AG04450 (cell line): Measurements from ENCODE around the gene SLC6A6. TPM values are rescaled to one million over a fixed set of nuclear protein-coding genes. Genes with fewer than 3 reads are reported as not detected.

Experiments
- CTCF ChIA-PET: fragments of 300-600, 350-600 bp; formaldehyde crosslinking; extraction: SDS; loops from one replicate; lab custom pipeline; 2022; ENCODE audit warnings: antibody characterized with exemption, inconsistent platforms; lab: Charles Lee
- POLR2A ChIA-PET: fragments of 350-600 bp; formaldehyde crosslinking; extraction: SDS; loops from one replicate; lab custom pipeline; 2021; ENCODE audit warnings: antibody characterized with exemption, inconsistent platforms; lab: Yijun Ruan, JAX
- DNase-seq: peaks from one replicate; pipeline ENCODE4 v3.0.0-alpha.2; 2011; ENCODE audit warnings: low read depth, low spot score
- H3K27ac ChIP-seq: one replicate; pipeline ENCODE4 v1.5.1; 2012; ENCODE audit warnings: low read depth, low read length, control low read depth
- H3K27me3 ChIP-seq: one replicate; pipeline ENCODE4 v1.6.0; 2012; ENCODE audit warnings: low read length; ENCODE audit not compliant: control insufficient read depth, insufficient read depth
- H3K4me3 ChIP-seq: 2 replicates; pipeline ENCODE4 v1.5.1; 2011; ENCODE audit warnings: mild to moderate bottlenecking, low read depth, low read length, control low read depth
- H3K9me3 ChIP-seq: 2 replicates; pipeline ENCODE4 v1.5.1; 2012; ENCODE audit warnings: low read length; ENCODE audit not compliant: control insufficient read depth, insufficient read depth
- CTCF ChIP-seq: IDR thresholded peaks from 2 replicates; pipeline ENCODE4 v1.5.1; 2011; ENCODE audit warnings: low read depth, low read length, control low read depth, inconsistent platforms
- polyA plus RNA-seq: library from polyadenylated mRNA; depleted of rRNA; stranded (reverse); fragments of >200 nt; gene quantifications from 2 replicates; pipeline ENCODE4 v1.2.3, GENCODE V29; 2011

SLC6A6 gene
- polyA plus RNA-seq, 1 experiment = 30.8 TPM

GRCh38 chr3:14418296-14419250, 16.2 kb downstream of the SLC6A6 start:
- TF ChIP-seq CTCF = no peak
- ChIA-PET CTCF (interaction anchor here (1.3 kb wide), 1 partner anchor 215 kb away, joined by 4 read pairs; no protein-coding TSS in a partner anchor), POLR2A (no interaction called here)
- Histone ChIP-seq H3K27ac (no peak overlapping the region), H3K4me3 (no peak overlapping the region), H3K9me3 (no peaks in the 10 kb centered on the region; the same call in 1 of the 2 replicates), H3K27me3 (no peaks in the 10 kb centered on the region)
- DNase-seq = no peak

- no peaks in the 10 kb centered on the region for H3K27me3 ChIP-seq
- no peak for DNase-seq
- H3K9me3 ChIP-seq = no peaks in the 10 kb centered on the region; the same call in 1 of the 2 replicates
- H3K4me3 ChIP-seq = no peak overlapping the region
- TF ChIP-seq CTCF = no peak
- POLR2A ChIA-PET = interaction anchor here (2.7 kb wide), 1 partner anchor 30 kb away, joined by 8 read pairs; no protein-coding TSS in a partner anchor
- CTCF ChIA-PET = interaction anchor here (0.6 to 2.0 kb wide), 2 partner anchors 11 to 219 kb away, joined by 3 to 13 read pairs; no protein-coding TSS in a partner anchor
- no peak overlapping the region for H3K27ac ChIP-seq
These were observed 19.9 kb downstream of the SLC6A6 start for GRCh38 chr3:14422016-14422963.

- no peak for TF ChIP-seq CTCF
- ChIA-PET POLR2A (interaction anchor here (0.9 kb wide), 1 partner anchor 29 kb away, joined by 3 read pairs; no protein-coding TSS in a partner anchor), CTCF (interaction anchor here (0.7 to 2.8 kb wide), 2 partner anchors 24 to 220 kb away, joined by 3 to 14 read pairs; no protein-coding TSS in a partner anchor)
- Histone ChIP-seq H3K4me3 (no peak overlapping the region), H3K9me3 (no peaks in the 10 kb centered on the region), H3K27me3 (no peaks in the 10 kb centered on the region), H3K27ac (no peak overlapping the region)
- DNase-seq = no peak
These were observed 20.9 kb downstream of the SLC6A6 start for GRCh38 chr3:14423197-14423743.

- no peak for TF ChIP-seq CTCF
- Histone ChIP-seq H3K27ac (peak overlapping the region; percentile 21), H3K4me3 (no peak overlapping the region), H3K9me3 (no peaks in the 10 kb centered on the region), H3K27me3 (no peaks in the 10 kb centered on the region)
- CTCF ChIA-PET = interaction anchor here (0.7 to 2.8 kb wide), 3 partner anchors 25 to 223 kb away, joined by 3 to 14 read pairs (median 5); no protein-coding TSS in a partner anchor
- DNase-seq = no peak
- POLR2A ChIA-PET = interaction anchor here (0.7 to 0.9 kb wide), 4 partner anchors 22 to 51 kb away, joined by 3 to 6 read pairs (median 4); partner anchors contain the start of gene SLC6A6
These were observed 21.6 kb downstream of the SLC6A6 start for GRCh38 chr3:14423963-14424362.
